GM11168 (cell line): Measurements from ENCODE around the gene PPP1CA.

ENCODE experiments used
- in situ Hi-C: fragments of 300-500 bp; cut with MboI; formaldehyde crosslinking; loops from one replicate; pipeline ENCODE4 v1.12.0; 2022; ENCODE audit warnings: low sequenced_read_pairs; ENCODE audit not compliant: unreplicated experiment

PPP1CA gene

GRCh38 chr11:67419325-67420049, 17.8 kb upstream of the PPP1CA start:
- in situ Hi-C loops: no loop called here

DNA sequence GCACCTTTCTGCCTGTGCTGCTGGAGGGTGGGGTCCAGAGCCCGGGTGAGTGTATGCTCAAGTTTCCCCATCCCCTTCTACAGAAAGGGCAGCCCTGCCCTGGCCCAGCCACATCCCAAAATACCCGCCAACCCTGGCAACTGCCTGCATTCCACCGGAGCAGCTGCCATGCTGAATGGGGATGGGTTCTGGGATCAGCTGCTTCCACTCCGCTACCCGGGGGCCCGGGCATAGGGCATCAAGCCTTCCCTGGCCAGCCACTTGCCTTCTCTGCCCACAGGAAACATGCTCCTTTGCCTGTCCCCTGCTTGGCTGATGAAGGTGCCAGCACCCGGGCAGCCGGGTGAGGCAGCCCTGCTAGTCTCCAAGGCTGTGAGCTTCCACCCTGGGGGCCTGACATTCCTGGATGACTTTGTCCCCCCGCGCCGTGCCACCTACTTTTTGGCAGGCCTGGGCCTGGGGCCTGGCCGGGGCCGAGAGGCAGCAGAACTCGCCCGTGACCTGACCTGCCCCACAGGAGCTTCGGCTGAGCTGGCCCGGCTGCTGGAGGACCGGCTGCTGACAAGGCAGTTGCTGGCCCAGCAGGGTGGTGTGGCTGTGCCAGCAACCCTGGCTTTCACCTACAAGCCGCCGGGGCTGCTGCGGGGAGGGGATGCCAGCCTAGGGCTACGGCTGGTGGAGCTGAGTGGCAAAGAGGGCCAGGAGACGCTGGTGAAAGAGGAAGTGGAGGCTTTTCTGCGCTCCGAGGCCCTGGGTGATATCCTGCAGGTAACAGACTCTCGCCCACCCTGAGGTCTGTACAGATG, 17.0 kb upstream of the PPP1CA start:
- in situ Hi-C loops: no loop called here

DNA sequence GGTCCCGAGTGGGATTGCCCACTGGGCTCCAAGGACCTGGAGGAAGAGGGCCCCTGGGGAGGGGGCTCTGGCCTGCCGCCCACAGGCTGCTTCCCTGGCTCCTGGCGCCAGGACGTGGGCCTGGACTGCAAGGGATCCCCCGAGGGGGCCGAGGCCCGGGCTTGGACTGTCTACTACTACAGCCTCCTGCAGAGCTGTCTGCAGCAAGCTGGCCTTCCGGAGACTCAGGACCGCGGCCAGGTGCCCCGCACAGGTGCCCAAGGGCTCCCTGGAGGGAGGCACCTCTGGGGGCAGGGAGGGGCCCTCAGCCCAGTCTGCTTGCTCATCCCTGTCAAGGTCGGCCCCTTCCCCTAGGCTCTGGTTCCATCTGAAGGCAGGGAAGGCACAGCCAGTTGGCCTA, 15.8 kb upstream of the PPP1CA start:
- in situ Hi-C loops: no loop called here

DNA sequence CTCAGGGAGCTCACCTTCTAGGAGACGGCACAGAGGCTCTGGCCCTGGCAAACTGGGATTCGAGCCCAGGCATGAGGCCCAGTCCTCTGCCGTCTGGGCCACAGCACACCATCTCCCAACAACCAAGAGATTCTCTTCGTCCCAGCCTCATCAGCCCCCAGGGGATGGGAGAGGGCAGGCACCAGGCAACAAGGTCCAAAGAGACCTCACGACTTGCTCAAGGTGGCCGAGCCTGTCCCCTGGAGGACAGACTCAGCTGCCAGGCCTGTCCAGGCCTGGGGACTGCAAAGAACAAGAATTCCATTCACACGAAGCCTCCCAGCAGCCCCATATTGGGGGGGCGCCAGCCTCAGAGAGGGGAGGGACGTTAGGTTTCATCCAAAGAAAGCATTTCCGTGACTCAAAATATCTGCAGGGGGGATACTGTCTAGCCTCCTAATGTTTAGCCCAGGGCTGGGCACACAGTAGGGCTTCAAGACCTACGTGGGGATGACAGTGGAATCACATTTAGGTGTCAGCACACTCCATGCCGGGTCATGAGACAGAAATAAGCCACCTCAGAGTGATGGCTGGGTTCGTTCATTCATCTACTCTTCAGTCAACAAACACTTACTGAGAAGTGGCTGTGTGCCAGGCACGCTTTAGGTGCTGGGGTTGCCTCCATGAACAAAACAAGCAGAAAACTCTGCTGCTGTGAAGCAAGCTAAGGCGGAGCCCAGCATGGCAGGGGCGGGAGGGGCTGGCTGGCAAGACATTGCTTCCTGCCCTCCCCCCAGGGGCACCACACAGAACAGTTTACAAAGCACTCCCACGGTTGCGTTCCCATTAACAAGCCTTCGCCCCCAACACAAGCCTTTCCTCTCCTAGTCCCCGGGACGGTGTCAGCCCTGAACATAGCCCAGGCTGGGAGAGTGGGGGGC, 15.0 kb upstream of the PPP1CA start:
- in situ Hi-C loops: no loop called here

DNA sequence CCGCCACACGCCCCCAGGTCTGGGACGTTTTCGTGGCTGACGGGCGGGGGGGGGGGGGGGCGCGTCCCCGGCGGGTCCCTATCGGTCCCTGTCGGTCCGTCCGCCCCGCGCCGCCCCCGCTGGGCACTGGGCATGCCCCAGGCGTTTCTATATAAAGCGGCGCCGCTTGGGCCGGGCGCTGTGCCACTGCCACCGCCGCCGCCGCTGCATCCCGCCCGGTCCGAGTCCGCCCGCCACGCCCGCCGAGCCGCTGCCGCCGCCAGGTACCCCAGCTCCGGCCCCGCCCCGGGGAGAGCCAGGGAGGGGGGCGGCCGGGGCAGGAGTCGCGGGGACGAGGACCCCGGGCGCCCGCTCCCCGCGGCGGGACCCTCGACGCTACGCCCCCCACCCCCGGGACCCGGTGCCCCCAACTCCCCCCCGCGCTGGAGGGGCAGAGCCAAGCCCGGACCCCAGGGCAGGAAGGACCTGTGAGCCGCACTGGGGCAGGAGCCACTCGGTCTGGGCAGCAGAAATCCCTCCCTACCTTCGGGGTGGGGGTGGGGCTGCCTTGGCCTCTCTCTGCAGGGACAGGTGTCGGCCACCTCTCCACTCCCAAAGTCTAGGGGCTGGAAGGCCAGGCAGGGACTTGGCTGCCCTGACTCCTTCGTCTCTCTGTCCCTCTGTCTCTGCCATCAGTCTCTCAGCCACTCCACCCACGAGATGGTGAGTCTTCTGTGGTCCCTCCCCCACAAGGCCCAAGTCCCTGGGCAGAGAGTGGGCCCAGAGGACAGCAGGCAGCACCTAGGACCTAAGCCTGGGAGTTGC, 14.0 kb upstream of the PPP1CA start, which contains the start of gene CARNS1:
Gene CARNS1 (plus strand): TSS at position 178 of the 804 bp plus-strand sequence. CDS start 522 bp downstream, at position 700.
- in situ Hi-C loops: no loop called here

DNA sequence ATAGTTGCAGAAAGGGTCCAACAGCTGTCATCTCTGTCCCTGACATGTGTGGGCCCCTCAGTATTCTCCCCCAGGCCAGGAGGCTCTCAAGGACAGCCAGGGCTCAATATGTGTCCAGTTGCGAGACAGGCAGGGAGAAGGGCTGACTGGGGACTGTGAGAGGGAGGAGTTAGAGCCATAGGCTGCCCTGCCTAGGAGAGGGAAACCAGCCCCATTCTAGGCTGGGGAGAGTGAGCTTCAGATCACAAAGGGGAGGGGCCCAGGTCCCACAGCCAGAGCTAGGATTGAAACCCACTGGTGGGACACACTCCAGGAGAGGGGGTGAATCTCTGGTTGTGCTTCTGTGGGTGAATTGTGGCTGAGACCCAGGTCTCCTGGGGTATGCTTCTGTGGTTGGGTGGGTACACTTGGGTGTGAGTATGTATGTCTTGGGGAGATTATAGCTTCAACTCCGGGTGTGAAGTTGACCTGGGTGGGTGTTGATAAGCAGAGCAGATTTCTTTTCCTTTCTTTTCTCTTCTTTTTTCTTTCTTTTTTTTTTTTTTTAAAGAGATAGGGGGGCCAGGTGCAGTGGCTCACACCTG, 11.7 kb upstream of the PPP1CA start:
- in situ Hi-C loops: no loop called here

DNA sequence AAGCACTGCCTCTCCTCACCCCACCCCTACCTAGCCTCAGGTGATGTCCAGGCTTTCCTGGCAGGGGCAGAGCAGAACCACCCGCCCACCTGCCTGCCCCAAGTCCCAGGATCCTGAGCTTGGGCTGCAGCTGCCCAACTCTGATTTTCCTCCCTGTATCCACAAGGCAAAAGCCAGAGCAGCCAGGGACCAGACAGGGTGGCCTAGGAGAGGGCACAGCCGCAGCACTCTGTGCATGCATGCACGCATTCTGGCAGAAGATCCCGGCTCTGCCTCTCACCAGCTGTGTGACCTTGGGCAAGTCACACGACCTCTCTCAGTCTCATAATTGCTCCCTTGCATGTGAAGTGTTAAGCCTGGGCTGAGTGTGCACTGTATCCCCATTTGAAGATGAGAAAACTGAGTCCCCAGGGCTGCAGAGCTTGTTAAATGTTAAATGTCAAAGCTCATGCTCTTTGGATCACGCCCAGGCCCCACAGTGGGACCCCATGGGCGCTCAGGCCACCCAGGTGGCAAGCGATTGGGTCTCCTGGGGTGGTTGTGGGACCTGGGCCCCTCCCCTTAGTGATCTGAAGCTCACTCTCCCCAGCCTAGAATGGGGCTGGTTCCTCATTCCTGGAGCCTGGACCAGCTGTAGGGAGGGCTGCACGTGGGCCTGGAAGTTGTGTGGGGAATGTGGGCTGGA, 11.0 kb upstream of the PPP1CA start:
- in situ Hi-C loops: no loop called here

- in situ Hi-C loops: no loop called here
Observed at GRCh38 chr11:67411785-67412152, 10.1 kb upstream of the PPP1CA start.

DNA sequence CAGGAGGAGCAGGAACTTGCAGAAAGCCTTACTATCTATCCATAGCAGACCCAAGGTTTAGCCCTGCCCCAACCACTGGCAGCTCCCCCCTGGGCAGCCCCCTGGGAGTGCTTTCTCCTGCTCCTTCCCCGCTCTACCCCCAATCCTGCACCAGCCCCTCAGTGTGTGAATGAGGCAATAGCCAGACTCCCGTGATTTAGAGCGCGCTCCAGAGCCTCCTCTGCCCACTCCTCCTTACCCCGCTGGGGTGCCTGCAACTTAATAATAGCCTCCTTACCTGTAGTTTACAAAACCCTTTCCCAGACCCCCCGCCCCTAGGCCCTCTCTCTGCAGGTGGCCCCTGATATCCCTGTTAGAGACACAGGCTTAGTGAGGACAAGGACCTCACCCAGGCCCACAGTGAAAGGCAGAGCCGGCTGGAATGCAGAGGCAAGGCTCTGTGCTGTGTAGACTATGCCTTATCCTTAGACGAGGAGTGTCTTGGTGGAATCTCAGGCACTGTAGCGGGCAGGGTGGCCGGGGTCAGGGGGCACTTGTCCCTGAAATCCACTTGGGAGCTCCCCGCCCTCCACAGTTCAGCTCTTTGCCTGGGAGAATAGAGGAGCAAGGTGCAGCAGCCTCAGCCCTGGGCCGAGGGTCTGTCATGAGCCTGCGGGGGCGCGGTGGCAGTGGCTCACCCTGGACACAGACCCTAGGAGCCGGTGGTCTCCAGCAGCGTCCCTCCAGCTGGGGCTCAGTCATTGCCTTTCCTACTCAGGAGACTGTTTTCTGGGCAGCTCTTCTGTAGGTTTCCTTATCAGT, 9.5 kb upstream of the PPP1CA start:
- in situ Hi-C loops: no loop called here

DNA sequence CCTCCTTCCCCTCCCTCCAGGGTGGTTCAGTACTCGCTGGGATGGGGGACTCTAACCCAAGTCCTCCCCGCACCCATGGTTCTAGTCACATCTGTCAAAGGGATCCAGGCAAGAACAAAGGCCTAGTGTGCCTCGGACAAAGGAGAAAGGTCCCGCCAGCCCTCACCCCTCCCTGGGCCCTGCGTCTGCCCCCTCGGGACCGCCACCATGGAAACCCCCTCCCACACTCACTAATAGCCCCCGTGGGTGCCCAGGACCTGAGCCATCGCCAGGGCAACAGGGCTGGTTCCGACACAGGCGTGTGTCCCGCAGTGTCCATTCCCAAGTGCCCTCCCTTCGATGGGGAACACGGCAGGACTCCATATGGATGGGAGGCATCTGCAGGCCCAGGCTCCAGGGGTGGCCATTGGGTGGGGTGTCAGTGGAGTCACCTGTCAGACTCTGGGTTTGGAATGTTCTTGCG, 8.7 kb upstream of the PPP1CA start:
- in situ Hi-C loops: no loop called here

- in situ Hi-C loops: loop anchor here (10.0 kb wide), 1 partner anchor 95 kb away; the partner anchor contains the start of genes CDK2AP2 and PITPNM1
Observed at GRCh38 chr11:67409781-67410368, 8.2 kb upstream of the PPP1CA start.

DNA sequence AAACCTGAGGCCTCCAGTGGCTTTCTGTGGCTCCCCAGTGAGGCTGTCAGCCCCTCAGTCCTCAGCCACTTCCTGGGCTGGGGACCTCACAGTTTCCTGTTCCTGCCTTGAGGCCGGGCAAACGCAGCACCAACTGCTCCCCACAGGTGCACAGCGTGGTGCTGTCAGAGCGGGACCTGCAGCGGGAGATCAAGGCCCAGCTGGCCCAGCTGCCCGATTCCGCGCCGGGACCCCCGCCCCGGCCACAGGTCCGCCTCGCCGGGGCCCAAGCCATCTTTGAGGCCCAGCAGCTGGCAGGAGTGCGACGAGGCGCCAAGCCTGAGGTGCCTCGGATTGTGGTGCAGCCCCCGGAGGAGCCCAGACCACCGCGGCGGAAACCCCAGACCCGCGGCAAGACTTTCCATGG, 7.6 kb upstream of the PPP1CA start:
- in situ Hi-C loops: loop anchor here (10.0 kb wide), 1 partner anchor 96 kb away; the partner anchor contains the start of genes CDK2AP2 and PITPNM1

DNA sequence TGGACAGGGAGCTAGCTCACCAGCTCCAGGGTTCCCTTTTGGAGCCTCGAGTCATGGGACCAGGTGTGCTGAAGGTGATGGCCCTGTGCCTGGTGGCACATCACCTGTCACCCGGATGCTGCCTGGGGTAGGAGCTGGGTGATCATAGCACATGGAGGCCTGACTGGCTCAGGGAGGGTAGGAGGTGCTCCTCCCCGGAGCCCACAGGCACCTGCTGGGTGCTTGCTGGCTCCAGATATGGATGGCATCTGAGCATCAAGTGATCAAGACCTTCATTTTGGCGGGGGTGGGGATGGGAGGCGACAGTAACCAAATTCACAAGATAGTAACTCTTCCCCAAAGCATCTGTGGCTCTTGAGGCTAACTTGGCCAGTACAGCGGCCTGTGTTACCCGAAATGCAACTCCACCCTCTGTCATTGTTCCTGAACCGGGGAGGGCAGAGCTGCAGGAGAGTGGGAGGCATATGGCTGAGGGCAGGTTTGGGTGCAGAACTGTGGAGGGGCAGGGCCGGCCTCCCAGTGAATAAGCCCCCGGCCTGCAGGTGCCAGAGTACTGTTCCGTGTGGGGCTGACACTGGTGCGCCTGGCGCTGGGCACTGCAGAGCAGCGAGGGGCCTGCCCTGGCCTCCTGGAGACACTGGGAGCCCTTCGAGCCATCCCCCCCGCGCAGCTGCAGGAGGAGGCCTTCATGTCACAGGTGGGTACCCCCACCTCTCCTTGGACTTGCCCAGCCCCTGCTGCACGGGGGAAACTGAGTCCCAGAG, 7.0 kb upstream of the PPP1CA start:
- in situ Hi-C loops: loop anchor here (10.0 kb wide), 1 partner anchor 96 kb away; the partner anchor contains the start of genes CDK2AP2 and PITPNM1

DNA sequence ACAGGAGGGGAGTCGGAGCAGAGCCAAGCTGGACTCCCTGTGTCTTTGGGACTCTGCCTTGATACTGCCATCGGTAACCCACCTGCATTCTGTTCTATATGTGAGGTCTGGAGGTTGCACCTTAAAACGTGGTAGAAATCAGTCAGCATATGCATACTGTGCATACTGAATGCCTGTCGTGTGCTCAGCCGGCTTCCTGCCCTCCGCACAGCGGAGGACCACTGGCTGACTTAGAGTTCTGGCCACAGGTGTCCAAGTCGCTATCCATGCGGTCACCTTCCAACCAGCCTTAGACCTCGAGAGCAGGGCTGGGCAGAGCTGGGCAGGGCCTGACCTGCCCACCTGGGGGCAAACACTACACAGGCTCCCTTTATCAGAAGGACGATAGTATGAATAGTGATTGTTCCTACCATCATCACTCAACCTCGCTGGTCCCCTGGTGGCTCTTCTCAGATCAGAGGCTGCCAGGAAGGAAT, 6.1 kb upstream of the PPP1CA start:
- in situ Hi-C loops: loop anchor here (10.0 kb wide), 1 partner anchor 97 kb away; the partner anchor contains the start of genes CDK2AP2 and PITPNM1

DNA sequence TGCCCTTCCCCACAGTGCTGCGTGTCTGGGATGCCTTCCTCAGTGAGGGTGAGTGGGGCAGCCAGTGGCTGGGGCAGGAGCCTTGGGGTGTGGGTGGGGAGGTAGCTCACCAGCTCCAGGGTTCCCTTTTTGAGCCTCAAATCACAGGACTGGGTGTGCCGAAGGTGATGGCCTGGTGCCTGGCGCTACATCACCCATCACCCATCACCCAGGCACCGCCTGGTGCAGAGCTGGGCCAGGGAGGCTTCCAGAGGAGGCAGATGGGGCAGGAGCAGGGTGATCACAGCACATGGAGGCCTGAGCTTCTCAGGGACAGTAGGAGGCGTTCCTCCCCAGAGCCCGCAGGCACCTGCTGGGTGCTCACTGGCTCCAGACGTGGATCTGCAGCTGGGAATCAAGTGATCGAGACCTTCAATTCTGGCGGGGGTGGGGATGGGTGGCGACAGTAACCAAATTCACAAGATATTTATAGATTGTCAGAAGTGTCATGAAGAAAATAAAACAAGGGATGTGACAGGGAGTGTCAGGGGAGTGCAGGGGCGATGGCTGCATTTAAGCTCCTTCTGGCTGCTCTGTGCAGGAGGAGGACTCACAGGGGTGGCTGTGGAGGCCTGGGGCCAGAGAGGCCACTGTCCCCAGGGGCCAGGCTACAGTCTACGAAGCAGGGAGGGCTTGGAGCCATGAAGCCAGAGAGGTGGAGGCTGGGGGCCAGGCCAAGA, 5.5 kb upstream of the PPP1CA start:
- in situ Hi-C loops: loop anchor here (10.0 kb wide), 1 partner anchor 98 kb away; the partner anchor contains the start of genes CDK2AP2 and PITPNM1
